ENCODE measurements around the gene GDAP1L1. TPM values are rescaled to one million over a fixed set of nuclear protein-coding genes. Genes with fewer than 3 reads are reported as not detected.

Gene GDAP1L1
- total RNA-seq, 1 experiment from 2014 or later, result not detected

DNA sequence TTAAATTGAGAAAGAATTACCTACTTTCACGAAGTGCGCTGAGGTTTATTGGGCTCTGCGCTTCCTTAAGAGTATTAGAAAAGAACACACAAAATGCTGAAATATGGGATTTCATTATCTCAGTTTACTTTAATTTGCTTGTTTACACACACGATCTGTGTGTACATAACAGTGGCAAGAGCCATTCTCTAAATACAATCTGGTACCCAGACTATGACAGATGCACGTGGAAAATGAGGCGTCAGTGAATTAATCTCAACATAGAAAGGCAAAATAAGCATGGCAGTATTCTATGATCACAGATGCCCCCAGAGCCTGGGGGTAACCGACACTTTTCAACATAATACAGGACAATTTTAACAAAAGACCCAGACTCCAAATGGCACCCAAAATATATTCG is 55.6 kb downstream of the GDAP1L1 start:
- no TSS peak for BruUV-seq (replicated peaks)
- H3K4me3 Mint-ChIP-seq (ENCODE audit: low read depth, unreplicated experiment), result no peak overlapping the region

DNA sequence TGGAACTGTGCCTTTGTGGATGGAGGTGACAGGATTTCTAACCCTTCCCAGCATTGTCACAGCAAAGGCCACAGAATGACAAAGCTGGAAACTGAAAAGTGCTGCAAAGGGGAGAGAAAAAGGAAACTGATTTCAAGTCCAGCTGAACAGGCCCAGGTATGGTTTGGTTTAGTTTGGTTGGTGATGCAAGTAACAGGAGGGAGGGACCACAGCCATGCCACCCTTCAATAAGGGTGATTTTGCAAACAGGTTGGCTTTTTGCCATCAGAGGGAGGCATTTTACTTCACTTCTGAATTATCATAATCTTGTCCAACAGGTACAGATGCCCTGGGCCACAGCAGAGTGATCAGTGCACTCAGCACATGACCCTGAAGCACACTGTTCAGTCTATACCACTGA is 57.3 kb downstream of the GDAP1L1 start:
- TF ChIP-seq, protein P1, sequence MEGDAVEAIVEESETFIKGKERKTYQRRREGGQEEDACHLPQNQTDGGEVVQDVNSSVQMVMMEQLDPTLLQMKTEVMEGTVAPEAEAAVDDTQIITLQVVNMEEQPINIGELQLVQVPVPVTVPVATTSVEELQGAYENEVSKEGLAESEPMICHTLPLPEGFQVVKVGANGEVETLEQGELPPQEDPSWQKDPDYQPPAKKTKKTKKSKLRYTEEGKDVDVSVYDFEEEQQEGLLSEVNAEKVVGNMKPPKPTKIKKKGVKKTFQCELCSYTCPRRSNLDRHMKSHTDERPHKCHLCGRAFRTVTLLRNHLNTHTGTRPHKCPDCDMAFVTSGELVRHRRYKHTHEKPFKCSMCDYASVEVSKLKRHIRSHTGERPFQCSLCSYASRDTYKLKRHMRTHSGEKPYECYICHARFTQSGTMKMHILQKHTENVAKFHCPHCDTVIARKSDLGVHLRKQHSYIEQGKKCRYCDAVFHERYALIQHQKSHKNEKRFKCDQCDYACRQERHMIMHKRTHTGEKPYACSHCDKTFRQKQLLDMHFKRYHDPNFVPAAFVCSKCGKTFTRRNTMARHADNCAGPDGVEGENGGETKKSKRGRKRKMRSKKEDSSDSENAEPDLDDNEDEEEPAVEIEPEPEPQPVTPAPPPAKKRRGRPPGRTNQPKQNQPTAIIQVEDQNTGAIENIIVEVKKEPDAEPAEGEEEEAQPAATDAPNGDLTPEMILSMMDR (IDR thresholded peaks at IDR 0.05; ENCODE audit: unreplicated experiment), result no peak
- TSS peak; percentile 19 for BruUV-seq (replicated peaks)
- no peak overlapping the region for H3K27ac Mint-ChIP-seq (ENCODE audit: unreplicated experiment)
- no peak for DNase-seq
- no peak overlapping the region for H3K4me3 Mint-ChIP-seq (ENCODE audit: low read depth, unreplicated experiment)
- CTCF ChIA-PET, result no interaction called here
- H3K4me1 Mint-ChIP-seq (ENCODE audit: low read depth, unreplicated experiment), result peaks cover 1% of the 10 kb centered on the region
- intact Hi-C loops (cut with micrococcal nuclease; ENCODE audit: unreplicated experiment), result loop anchor here (5.0 kb wide), 1 partner anchor 78 kb away; no protein-coding TSS in a partner anchor
- no peaks in the 10 kb centered on the region for H3K27me3 Mint-ChIP-seq (ENCODE audit: unreplicated experiment)
- no peaks in the 10 kb centered on the region for H3K9me3 Mint-ChIP-seq (ENCODE audit: low read depth, unreplicated experiment)
- no peaks in the 10 kb centered on the region for H3K36me3 Mint-ChIP-seq (ENCODE audit: insufficient read depth, unreplicated experiment)

More for the DNA sequence above, 55.6 kb downstream of the GDAP1L1 start:
- Mint-ChIP-seq H3K4me1 (ENCODE audit: low read depth, unreplicated experiment) (no peaks in the 10 kb centered on the region), H3K9me3 (ENCODE audit: low read depth, unreplicated experiment) (no peaks in the 10 kb centered on the region), H3K27me3 (ENCODE audit: unreplicated experiment) (no peaks in the 10 kb centered on the region), H3K36me3 (ENCODE audit: insufficient read depth, unreplicated experiment) (no peaks in the 10 kb centered on the region), H3K27ac (ENCODE audit: unreplicated experiment) (no peak overlapping the region)
- intact Hi-C loops (cut with micrococcal nuclease; ENCODE audit: unreplicated experiment), result loop anchor here (5.0 kb wide), 1 partner anchor 80 kb away; no protein-coding TSS in a partner anchor
- TF ChIP-seq, protein P1 (IDR thresholded peaks at IDR 0.05; ENCODE audit: unreplicated experiment), result no peak
- DNase-seq, result no peak
- CTCF ChIA-PET, result no interaction called here

DNA sequence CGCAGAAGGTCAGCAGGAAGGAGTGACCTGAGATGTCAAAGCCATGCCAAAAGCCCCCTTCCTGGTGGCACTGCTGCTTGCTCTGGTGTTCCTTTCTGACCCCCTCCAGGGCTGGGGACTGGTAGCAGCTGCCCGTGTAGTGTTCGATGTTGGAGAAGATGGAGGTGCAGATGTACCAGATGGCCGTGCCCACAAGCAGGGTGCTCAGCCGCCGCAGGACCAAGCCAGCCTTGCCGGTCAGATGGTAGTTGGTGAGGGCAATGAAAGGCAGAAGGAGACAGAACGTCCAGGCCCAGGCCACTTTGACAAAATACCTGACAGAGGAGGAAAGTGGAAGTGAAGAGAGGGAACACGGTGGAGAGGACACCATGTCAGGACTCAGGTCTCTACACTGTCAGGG is 59.8 kb downstream of the GDAP1L1 start:
- CTCF ChIA-PET, result no interaction called here
- H3K36me3 Mint-ChIP-seq (ENCODE audit: insufficient read depth, unreplicated experiment), result peaks cover 20% of the 10 kb centered on the region
- TF ChIP-seq, protein P1 (IDR thresholded peaks at IDR 0.05; ENCODE audit: unreplicated experiment), result no peak
- H3K9me3 Mint-ChIP-seq (ENCODE audit: low read depth, unreplicated experiment), result no peaks in the 10 kb centered on the region
- BruUV-seq (replicated peaks), result no TSS peak
- DNase-seq, result no peak
- H3K4me3 Mint-ChIP-seq (ENCODE audit: low read depth, unreplicated experiment), result no peak overlapping the region
- intact Hi-C loops (cut with micrococcal nuclease; ENCODE audit: unreplicated experiment), result no loop called here
- H3K27me3 Mint-ChIP-seq (ENCODE audit: unreplicated experiment), result no peaks in the 10 kb centered on the region
- peaks cover 12% of the 10 kb centered on the region for H3K4me1 Mint-ChIP-seq (ENCODE audit: low read depth, unreplicated experiment)
- no peak overlapping the region for H3K27ac Mint-ChIP-seq (ENCODE audit: unreplicated experiment)

DNA sequence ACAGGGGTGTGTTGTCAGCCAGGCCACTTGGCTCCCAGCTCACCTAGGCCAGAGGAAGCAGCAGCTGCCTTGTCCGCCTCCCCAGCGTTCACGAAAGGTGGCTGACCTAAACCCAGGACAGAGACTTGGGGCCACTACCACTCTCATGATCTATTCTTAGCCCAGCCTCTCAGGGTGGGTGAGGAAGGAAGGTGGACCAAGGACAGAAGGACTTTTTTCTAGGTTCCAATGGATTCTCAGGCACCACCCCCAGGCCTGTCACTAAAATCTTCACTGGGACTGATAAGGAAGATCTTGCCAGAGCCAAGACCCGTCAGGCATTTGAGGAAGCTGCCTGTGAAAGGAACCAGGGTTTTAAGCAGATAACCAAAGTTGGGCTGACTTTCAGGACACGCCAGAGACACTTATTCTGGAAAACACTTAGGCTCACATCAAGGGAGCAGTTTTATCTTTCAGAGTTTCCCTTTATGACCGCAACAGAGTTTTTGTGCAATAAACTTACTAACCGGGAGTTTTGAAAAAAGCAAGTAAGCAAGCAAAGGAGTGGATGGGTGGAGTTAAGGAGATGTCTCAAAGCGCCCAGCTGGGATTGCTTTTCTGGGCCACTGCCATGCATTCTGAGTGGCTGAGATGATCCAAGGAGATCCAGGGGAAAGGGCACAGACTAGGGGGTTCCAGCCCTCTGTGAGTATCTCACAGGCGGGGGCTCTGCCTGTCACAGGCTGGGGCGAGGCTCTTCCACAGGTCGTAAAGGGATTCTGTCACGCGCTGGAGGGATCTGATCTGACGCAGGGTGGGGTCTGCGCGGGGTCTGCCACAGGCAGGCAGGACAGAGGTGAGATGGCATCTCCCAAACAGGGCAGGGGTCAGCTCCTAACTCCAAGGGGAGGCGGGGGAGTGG is 62.9 kb downstream of the GDAP1L1 start:
- H3K9me3 Mint-ChIP-seq (ENCODE audit: low read depth, unreplicated experiment), result no peaks in the 10 kb centered on the region
- CTCF ChIA-PET, result interaction anchor here (0.6 to 4.7 kb wide), 10 partner anchors 8 to 795 kb away, joined by 3 to 56 read pairs (median 4); partner anchors contain the start of gene OSER1
- no peaks in the 10 kb centered on the region for H3K27me3 Mint-ChIP-seq (ENCODE audit: unreplicated experiment)
- BruUV-seq (replicated peaks), result TSS peak; percentile 53
- no peak for DNase-seq
- intact Hi-C loops (cut with micrococcal nuclease; ENCODE audit: unreplicated experiment), result loop anchor here (5.0 kb wide), 1 partner anchor 77 kb away; no protein-coding TSS in a partner anchor
- H3K4me3 Mint-ChIP-seq (ENCODE audit: low read depth, unreplicated experiment), result peak overlapping the region; percentile 98
- peak overlapping the region; percentile 83 for H3K27ac Mint-ChIP-seq (ENCODE audit: unreplicated experiment)
- TF ChIP-seq, protein P1 (IDR thresholded peaks at IDR 0.05; ENCODE audit: unreplicated experiment), result no peak
- H3K4me1 Mint-ChIP-seq (ENCODE audit: low read depth, unreplicated experiment), result peaks cover 12% of the 10 kb centered on the region
- H3K36me3 Mint-ChIP-seq (ENCODE audit: insufficient read depth, unreplicated experiment), result peaks cover 25% of the 10 kb centered on the region
